ENCODE results near the gene ERCC4.

Gene ERCC4

GRCh38 chr16:13995194-13995593 is 75.2 kb downstream of the ERCC4 start:
- no peak for DNase-seq

- DNase-seq = no peak
These were observed 76.9 kb downstream of the ERCC4 start for GRCh38 chr16:13996778-13997288.

GRCh38 chr16:13997526-13997925 is 77.6 kb downstream of the ERCC4 start:
- no peak for DNase-seq

- DNase-seq = peak in 2 of 3 experiments; percentile 21 to 45
These were observed 78.0 kb downstream of the ERCC4 start for GRCh38 chr16:13997933-13998332.

- no peak for DNase-seq
These were observed 79.3 kb downstream of the ERCC4 start for GRCh38 chr16:13999071-13999894.

- DNase-seq = no peak
These were observed 80.0 kb downstream of the ERCC4 start for GRCh38 chr16:13999895-14000425.

- DNase-seq = no peak
These were observed 81.6 kb downstream of the ERCC4 start for GRCh38 chr16:14001521-14001920.
